Esophagus muscularis mucosa (tissue), 4 donors: ENCODE results near the gene IQGAP2. TPM values are rescaled to one million over a fixed set of nuclear protein-coding genes. Genes with fewer than 3 reads are reported as not detected.

Experiments
- DNase-seq: peaks from one replicate; pipeline ENCODE4 v3.0.0-alpha.2; 2017; ENCODE audit errors: extremely low spot score
- H3K27ac ChIP-seq, 4 donors: fragments of 200-600 bp; sonication (generic); replicated peaks in 1 of 4; 1 replicate in 3 of 4; 2 replicates in 1 of 4; pipeline ENCODE4 v1.5.1; 2016 to 2019; ENCODE audit warnings: mild to moderate bottlenecking in 1 of 4
- H3K27me3 ChIP-seq, 4 donors: fragments of 200-600 bp; sonication (generic); one replicate each; pipeline versions ENCODE4 v1.5.1 to v1.6.0; 2016 to 2019
- H3K36me3 ChIP-seq, 4 donors: fragments of 200-600 bp; sonication (generic); one replicate each; pipeline ENCODE4 v1.5.1; 2016 to 2019
- H3K4me1 ChIP-seq, 4 donors: fragments of 200-600 bp; sonication (generic); one replicate each; pipeline ENCODE4 v1.5.1; 2016 to 2019
- H3K4me3 ChIP-seq, 4 donors: fragments of 200-600 bp; sonication (generic); 1 replicate in 2 of 4; 2 replicates in 2 of 4; pipeline ENCODE4 v1.5.1; 2016 to 2019; ENCODE audit warnings: mild to moderate bottlenecking in 4 of 4, moderate library complexity in 1 of 4
- H3K9me3 ChIP-seq, 4 donors: fragments of 200-600 bp; sonication (generic); 1 replicate in 3 of 4; 2 replicates in 1 of 4; pipeline ENCODE4 v1.5.1; 2016 to 2019
- EP300 ChIP-seq: sonication (generic); formaldehyde crosslinking; IDR thresholded peaks from one replicate; pipeline ENCODE4 v1.6.1; 2017; ENCODE audit warnings: antibody characterized with exemption
- POLR2A ChIP-seq: fragments of 450-650 bp; IDR thresholded peaks from one replicate; pipeline ENCODE4 v1.6.1; 2017; ENCODE audit warnings: antibody characterized with exemption, moderate library complexity, mild to moderate bottlenecking, low read depth
- POLR2AphosphoS5 ChIP-seq, 2 donors: sonication (generic); formaldehyde crosslinking; IDR thresholded peaks; one replicate each; pipeline ENCODE4 v1.6.1; 2017; ENCODE audit warnings: antibody characterized with exemption in 2 of 2
- WGBS: methylation state at CpG from one replicate; pipeline ENCODE4 v1.1.5; 2018; 5-methylcytosine and 5-hydroxymethylcytosine counted together
- intact Hi-C: fragments of 100-400 bp; cut with DNase I; formaldehyde crosslinking; loops from one replicate; pipeline ENCODE4 v1.15.1; 2023
- total RNA-seq, 4 donors: library from RNA; depleted of rRNA; stranded (reverse); fragments of >200 nt; gene quantifications; one replicate each; pipeline versions ENCODE4 v1.1.0 to v1.2.1, GENCODE V29; 2016
- TF ChIP-seq, protein P1 (sequence below), 3 experiments: fragments of 200-600 bp in 2 of 3; fragments of 450-650 bp in 1 of 3; sonication (generic) in 2 of 3; IDR thresholded peaks; one replicate each; pipeline ENCODE4 v1.5.1; 2017 to 2019; ENCODE audit warnings: antibody characterized with exemption in 3 of 3, mild to moderate bottlenecking in 2 of 3, moderate library complexity in 1 of 3

IQGAP2 gene
- total RNA-seq, 4 donors from 2014 or later, result 14.9 to 30.7 (median 20.8) TPM

GRCh38 chr5:76617229-76617628, 214.1 kb downstream of the IQGAP2 start:
- TF ChIP-seq, protein P1, sequence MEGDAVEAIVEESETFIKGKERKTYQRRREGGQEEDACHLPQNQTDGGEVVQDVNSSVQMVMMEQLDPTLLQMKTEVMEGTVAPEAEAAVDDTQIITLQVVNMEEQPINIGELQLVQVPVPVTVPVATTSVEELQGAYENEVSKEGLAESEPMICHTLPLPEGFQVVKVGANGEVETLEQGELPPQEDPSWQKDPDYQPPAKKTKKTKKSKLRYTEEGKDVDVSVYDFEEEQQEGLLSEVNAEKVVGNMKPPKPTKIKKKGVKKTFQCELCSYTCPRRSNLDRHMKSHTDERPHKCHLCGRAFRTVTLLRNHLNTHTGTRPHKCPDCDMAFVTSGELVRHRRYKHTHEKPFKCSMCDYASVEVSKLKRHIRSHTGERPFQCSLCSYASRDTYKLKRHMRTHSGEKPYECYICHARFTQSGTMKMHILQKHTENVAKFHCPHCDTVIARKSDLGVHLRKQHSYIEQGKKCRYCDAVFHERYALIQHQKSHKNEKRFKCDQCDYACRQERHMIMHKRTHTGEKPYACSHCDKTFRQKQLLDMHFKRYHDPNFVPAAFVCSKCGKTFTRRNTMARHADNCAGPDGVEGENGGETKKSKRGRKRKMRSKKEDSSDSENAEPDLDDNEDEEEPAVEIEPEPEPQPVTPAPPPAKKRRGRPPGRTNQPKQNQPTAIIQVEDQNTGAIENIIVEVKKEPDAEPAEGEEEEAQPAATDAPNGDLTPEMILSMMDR (IDR thresholded peaks at IDR 0.05), result no peak
- no peak for TF ChIP-seq EP300

DNA sequence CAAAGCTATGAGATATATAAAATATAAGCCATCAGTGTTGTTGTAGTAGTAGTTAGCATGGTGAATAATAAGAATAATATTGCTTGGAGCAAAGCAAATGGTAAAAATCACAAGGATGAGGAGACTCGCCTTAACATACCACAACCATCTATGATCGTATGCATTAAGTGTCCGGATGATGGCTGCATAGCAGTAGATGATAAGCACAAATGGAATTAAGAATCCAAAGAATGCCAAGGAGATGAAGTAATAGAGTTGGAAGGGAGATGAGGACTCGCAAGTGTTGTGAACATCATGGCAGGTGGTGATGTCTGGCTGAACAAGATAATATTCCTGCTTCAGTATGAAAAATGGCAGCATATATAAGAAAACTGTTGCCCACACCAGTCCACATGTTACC, 214.6 kb downstream of the IQGAP2 start:
- H3K9me3 ChIP-seq, result no peaks in the 10 kb centered on the region
- H3K4me1 ChIP-seq, result no peaks in the 10 kb centered on the region
- WGBS, result 81% methylated on average over 4 of the region's 4 CpGs
- intact Hi-C loops, result no loop called here
- DNase-seq, result no peak
- no peak overlapping the region for H3K4me3 ChIP-seq
- no peaks in the 10 kb centered on the region for H3K36me3 ChIP-seq
- no peak overlapping the region for H3K27ac ChIP-seq
- no peak for TF ChIP-seq POLR2A
- no peak for TF ChIP-seq EP300
- TF ChIP-seq, protein P1 (IDR thresholded peaks at IDR 0.05), result no peak
- no peak for TF ChIP-seq POLR2AphosphoS5 (IDR thresholded peaks at IDR 0.05)
- H3K27me3 ChIP-seq, result no peaks in the 10 kb centered on the region

More at GRCh38 chr5:76617229-76617628, 214.1 kb downstream of the IQGAP2 start:
- intact Hi-C loops, result no loop called here
- no peak overlapping the region for H3K4me3 ChIP-seq
- no peak for DNase-seq
- H3K36me3 ChIP-seq, result no peaks in the 10 kb centered on the region
- no peak overlapping the region for H3K27ac ChIP-seq
- WGBS, result 79% methylated on average over 4 of the region's 4 CpGs
- no peaks in the 10 kb centered on the region for H3K27me3 ChIP-seq
- no peaks in the 10 kb centered on the region for H3K4me1 ChIP-seq
- H3K9me3 ChIP-seq, result no peaks in the 10 kb centered on the region

- TF ChIP-seq EP300, result no peak
- TF ChIP-seq, protein P1 (IDR thresholded peaks at IDR 0.05), result no peak
- no peak for TF ChIP-seq POLR2AphosphoS5 (IDR thresholded peaks at IDR 0.05)
- TF ChIP-seq POLR2A, result no peak
- no peak overlapping the region for H3K4me3 ChIP-seq
- no peaks in the 10 kb centered on the region for H3K36me3 ChIP-seq
- peaks cover 0 to 1% (median 0%) of the 10 kb centered on the region in 4 donors for H3K4me1 ChIP-seq
- H3K9me3 ChIP-seq, result no peaks in the 10 kb centered on the region
- no peaks in the 10 kb centered on the region for H3K27me3 ChIP-seq
- DNase-seq, result no peak
- H3K27ac ChIP-seq, result no peak overlapping the region
- intact Hi-C loops, result no loop called here
- WGBS, result 95% methylated on average over 5 of the region's 5 CpGs
Observed at GRCh38 chr5:76620166-76620565, 217.1 kb downstream of the IQGAP2 start.

DNA sequence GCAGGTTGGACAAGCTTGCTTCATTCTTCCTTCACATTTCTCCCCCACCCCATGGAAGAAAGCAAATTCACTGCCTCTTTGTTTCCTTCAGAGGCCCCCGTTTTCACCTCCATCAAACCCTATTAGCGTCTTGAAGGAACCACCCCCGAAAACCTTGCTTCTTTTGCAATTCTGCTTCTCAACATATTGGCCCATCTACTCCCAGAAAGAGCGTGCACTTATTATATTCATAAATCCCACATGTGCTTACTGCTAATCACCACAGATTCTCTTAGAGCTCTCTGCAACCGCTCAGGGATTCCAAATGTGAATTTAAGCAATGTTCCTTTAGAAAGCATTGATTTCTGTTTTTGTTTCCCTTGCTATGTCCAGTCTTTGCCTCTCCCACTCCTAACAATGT, 219.0 kb downstream of the IQGAP2 start:
- peak overlapping the region; percentile 35 to 60 (median 46) for H3K27ac ChIP-seq
- TF ChIP-seq, protein P1 (IDR thresholded peaks at IDR 0.05), result no peak
- no peak for TF ChIP-seq POLR2AphosphoS5 (IDR thresholded peaks at IDR 0.05)
- TF ChIP-seq EP300, result no peak
- TF ChIP-seq POLR2A, result no peak

GRCh38 chr5:76622973-76623596, 220.0 kb downstream of the IQGAP2 start, which contains the start of gene F2RL2:
Gene F2RL2, minus strand, starts transcription at chr5:76623403. Its CDS starts 173 bp downstream, at chr5:76623230.
- H3K27ac ChIP-seq, result peak within 1 kb of the TSS; percentile 35 to 60 (median 46)
- intact Hi-C loops, result no loop called here

More for the DNA sequence above, 219.0 kb downstream of the IQGAP2 start:
- intact Hi-C loops, result no loop called here
- no peaks in the 10 kb centered on the region for H3K9me3 ChIP-seq
- H3K27me3 ChIP-seq, result no peaks in the 10 kb centered on the region
- peak overlapping the region; percentile 26 to 35 (median 31) for H3K4me3 ChIP-seq
- DNase-seq, result no peak
- no peaks in the 10 kb centered on the region for H3K36me3 ChIP-seq
- 64% methylated on average over 5 of the region's 5 CpGs for WGBS
- H3K4me1 ChIP-seq, result peaks cover 0 to 6% (median 0%) of the 10 kb centered on the region in 4 donors

More at GRCh38 chr5:76622973-76623596, 220.0 kb downstream of the IQGAP2 start, which contains the start of gene F2RL2:
- no peak for DNase-seq
- peaks cover 0 to 6% (median 0%) of the 10 kb centered on the region in 4 donors for H3K4me1 ChIP-seq
- TF ChIP-seq POLR2AphosphoS5 (IDR thresholded peaks at IDR 0.05) (peak in 1 of 2 donors; percentile 64), EP300 (no peak)
- WGBS, result 23% methylated on average over 7 of the region's 7 CpGs
- H3K4me3 ChIP-seq, result peak within 1 kb of the TSS; percentile 26 to 35 (median 31)
- no peaks in the 10 kb centered on the region for H3K27me3 ChIP-seq
- no peaks in the 10 kb centered on the region for H3K36me3 ChIP-seq
- no peaks in the 10 kb centered on the region for H3K9me3 ChIP-seq
